Bronchial epithelial cell (primary cell): ENCODE results near the gene PDSS2. TPM values are rescaled to one million over a fixed set of nuclear protein-coding genes. Genes with fewer than 3 reads are reported as not detected.

Experiments used
- DNase-seq: peaks from one replicate; pipeline ENCODE4 v3.0.0-alpha.2; 2010; ENCODE audit warnings: low read depth
- FAIRE-seq: peaks from 2 replicates; lab custom pipeline; 2011; peaks lifted over from hg19 to GRCh38; lab: Jason Lieb, UNC
- H3K27me3 ChIP-seq: 2 replicates; pipeline ENCODE4 v1.5.1; 2011; ENCODE audit warnings: low read length; ENCODE audit not compliant: control insufficient read depth, insufficient read depth
- H3K36me3 ChIP-seq: 2 replicates; pipeline ENCODE4 v1.5.1; 2011; ENCODE audit warnings: low read length; ENCODE audit not compliant: control insufficient read depth, insufficient read depth
- H3K4me3 ChIP-seq: 2 replicates; pipeline ENCODE4 v1.5.1; 2011; ENCODE audit warnings: mild to moderate bottlenecking, low read depth, low read length, control low read depth
- CTCF ChIP-seq: IDR thresholded peaks from 2 replicates; pipeline ENCODE4 v1.5.1; 2011; ENCODE audit warnings: mild to moderate bottlenecking, moderate library complexity, low read length, control low read depth, inconsistent platforms; ENCODE audit not compliant: insufficient read depth, severe bottlenecking
- total RNA-seq: library from RNA; depleted of rRNA; stranded (reverse); fragments of >200 nt; gene quantifications from 2 replicates; pipeline ENCODE4 v1.2.1, GENCODE V29; 2014

Gene PDSS2
- total RNA-seq, 1 donor from 2014 or later: 18.2 TPM

GRCh38 chr6:107416145-107416544, 43.2 kb downstream of the PDSS2 start:
- TF ChIP-seq CTCF: no peak
- no peak for FAIRE-seq
- H3K27me3 ChIP-seq: no peaks in the 10 kb centered on the region
- H3K36me3 ChIP-seq: no peaks in the 10 kb centered on the region
- H3K4me3 ChIP-seq: no peak overlapping the region
- DNase-seq: no peak

- DNase-seq (no peak), FAIRE-seq (no peak)
- H3K27me3 ChIP-seq: no peaks in the 10 kb centered on the region
- no peak for TF ChIP-seq CTCF
- no peaks in the 10 kb centered on the region for H3K36me3 ChIP-seq
- no peak overlapping the region for H3K4me3 ChIP-seq
Measured at GRCh38 chr6:107413966-107414645, 45.3 kb downstream of the PDSS2 start.

- TF ChIP-seq CTCF: no peak
- FAIRE-seq: no peak
Measured at GRCh38 chr6:107411161-107411560, 48.2 kb downstream of the PDSS2 start.

GRCh38 chr6:107409942-107410341, 49.4 kb downstream of the PDSS2 start:
- no peaks in the 10 kb centered on the region for H3K27me3 ChIP-seq
- FAIRE-seq (no peak), DNase-seq (no peak)
- H3K36me3 ChIP-seq: no peaks in the 10 kb centered on the region
- TF ChIP-seq CTCF: no peak
- no peak overlapping the region for H3K4me3 ChIP-seq

More at GRCh38 chr6:107411161-107411560, 48.2 kb downstream of the PDSS2 start:
- Histone ChIP-seq H3K36me3 (no peaks in the 10 kb centered on the region), H3K4me3 (no peak overlapping the region), H3K27me3 (no peaks in the 10 kb centered on the region)
- no peak for DNase-seq

GRCh38 chr6:107408714-107409113, 50.6 kb downstream of the PDSS2 start:
- DNase-seq (no peak), FAIRE-seq (no peak)
- Histone ChIP-seq H3K36me3 (no peaks in the 10 kb centered on the region), H3K4me3 (no peak overlapping the region), H3K27me3 (no peaks in the 10 kb centered on the region)
- no peak for TF ChIP-seq CTCF

GRCh38 chr6:107405002-107405401, 54.4 kb downstream of the PDSS2 start:
- H3K36me3 ChIP-seq: no peaks in the 10 kb centered on the region
- TF ChIP-seq CTCF: no peak
- no peaks in the 10 kb centered on the region for H3K27me3 ChIP-seq
- DNase-seq: no peak
- no peak overlapping the region for H3K4me3 ChIP-seq
- no peak for FAIRE-seq
